LNCAP (cell line): ENCODE data around the gene PDGFA.

Experiments
- TF ChIP-seq, protein P1 (sequence below): fragments of 450-650 bp; IDR thresholded peaks from 2 replicates; pipeline ENCODE4 v1.5.1; 2017; ENCODE audit warnings: mild to moderate bottlenecking

The PDGFA gene

DNA sequence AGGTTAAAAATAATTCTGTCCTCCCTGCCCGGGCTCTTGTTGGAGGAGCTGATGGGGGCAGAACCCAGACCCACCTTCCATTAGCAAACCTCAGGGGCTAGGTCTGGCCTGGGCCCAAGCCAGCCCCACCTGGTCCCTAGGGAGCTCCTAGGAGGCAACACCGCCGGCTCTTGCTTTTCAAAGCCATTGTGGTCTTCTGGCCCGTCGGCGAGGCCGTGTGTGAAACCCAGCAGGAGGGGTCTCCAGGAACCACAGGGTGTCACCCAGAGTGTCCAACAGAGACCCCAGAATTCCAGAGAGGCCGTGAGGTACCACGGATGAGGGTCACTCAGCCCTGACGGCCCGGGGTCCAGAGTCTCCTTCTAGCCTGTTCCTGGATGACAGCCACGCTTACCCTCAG is 16.6 kb upstream of the PDGFA start:
- TF ChIP-seq, protein P1, sequence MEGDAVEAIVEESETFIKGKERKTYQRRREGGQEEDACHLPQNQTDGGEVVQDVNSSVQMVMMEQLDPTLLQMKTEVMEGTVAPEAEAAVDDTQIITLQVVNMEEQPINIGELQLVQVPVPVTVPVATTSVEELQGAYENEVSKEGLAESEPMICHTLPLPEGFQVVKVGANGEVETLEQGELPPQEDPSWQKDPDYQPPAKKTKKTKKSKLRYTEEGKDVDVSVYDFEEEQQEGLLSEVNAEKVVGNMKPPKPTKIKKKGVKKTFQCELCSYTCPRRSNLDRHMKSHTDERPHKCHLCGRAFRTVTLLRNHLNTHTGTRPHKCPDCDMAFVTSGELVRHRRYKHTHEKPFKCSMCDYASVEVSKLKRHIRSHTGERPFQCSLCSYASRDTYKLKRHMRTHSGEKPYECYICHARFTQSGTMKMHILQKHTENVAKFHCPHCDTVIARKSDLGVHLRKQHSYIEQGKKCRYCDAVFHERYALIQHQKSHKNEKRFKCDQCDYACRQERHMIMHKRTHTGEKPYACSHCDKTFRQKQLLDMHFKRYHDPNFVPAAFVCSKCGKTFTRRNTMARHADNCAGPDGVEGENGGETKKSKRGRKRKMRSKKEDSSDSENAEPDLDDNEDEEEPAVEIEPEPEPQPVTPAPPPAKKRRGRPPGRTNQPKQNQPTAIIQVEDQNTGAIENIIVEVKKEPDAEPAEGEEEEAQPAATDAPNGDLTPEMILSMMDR, result no peak

DNA sequence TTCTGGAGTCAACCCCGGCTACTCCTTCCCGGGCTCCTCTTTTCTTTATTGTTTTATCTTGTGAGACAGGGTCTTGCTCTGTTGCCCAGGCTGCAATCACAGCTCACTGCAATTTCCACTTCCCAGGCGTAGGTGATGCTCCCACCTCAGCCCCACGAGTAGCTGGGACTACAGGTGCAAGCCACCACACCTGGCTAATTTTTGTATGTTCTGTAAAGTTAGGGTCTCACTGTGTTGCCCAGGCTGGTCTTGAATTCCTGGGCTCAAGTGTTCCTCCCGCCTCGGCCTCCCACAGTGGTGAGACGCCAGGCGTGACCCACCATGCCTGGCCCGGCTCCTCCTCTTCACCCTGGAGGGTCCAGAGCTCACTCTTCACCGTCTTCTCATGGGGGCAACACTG is 15.3 kb upstream of the PDGFA start:
- TF ChIP-seq, protein P1, result no peak

DNA sequence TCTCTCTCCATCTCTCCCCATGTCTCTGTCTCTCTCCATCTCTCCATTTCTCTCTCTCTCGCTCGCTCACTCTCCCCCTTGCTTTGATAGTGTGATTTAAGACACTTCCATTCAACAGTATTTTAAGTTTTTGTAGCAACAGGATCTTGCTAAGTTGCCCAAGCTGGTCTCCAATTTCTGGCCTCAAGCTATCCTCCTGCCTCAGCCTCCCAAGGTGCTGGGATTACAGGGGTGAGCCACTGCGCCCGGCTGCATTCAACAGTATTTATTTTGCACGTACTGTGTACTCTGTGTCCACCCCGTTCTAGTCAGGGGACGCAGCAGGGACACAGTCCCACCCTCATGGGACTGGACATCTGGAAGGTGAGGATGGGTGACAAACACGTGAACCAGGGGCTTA is 14.4 kb upstream of the PDGFA start:
- TF ChIP-seq, protein P1, result no peak

DNA sequence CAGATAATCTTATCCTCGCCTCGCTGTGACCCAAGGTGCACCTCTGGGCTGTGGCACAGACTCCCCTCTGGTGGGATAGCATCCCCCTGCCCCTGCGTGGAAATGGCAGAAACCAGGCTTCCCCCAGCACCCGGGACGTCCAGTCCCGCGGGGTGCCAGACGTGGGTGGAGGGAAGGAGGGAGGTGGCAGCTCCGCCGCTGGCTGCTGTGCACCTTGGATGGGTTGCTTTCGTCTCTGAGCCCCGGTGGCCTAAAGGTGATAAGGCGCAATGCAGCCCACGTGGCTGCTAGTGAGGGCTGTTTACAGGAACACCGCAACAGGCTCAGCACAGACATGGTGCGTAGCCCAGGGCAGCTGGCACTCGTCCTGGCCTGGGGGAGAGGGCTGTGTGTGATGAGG is 13.6 kb upstream of the PDGFA start:
- TF ChIP-seq, protein P1, result no peak

DNA sequence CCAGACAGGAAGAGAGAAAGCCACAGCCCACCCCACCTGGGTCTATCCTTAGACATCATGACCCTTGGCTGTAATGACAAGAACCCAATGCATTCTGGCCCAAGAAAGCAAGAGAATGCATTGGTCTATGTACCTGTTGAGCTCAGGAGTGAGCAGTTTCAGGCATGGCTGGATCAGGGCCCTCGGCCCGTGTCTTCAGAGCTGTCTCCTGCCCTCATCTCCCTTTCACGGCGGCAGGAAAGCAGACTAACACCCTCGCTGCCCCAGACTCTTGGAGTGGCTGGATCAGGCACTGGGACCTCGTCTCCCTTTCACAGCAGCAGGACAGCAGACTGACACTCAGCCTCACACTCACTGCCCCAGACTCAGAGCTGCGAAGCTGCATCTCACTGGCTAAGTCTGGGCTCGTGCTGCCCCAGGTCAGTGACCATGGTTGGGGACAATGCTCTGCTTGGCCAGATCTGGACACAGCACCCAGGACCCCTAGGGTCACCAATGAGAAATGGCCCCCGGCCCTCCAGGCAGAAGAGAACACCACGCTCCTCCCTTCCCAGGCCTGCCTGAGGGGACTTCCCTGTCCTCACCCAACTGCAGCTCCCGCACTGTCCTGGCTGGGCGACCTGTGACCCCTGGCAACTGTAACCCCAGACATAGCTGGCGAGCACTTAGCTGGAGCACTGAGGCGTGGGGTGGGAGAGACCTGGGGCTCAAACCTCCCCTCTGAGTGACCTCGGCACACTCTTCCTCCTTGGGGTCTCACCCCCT is 12.9 kb upstream of the PDGFA start:
- TF ChIP-seq, protein P1, result no peak

DNA sequence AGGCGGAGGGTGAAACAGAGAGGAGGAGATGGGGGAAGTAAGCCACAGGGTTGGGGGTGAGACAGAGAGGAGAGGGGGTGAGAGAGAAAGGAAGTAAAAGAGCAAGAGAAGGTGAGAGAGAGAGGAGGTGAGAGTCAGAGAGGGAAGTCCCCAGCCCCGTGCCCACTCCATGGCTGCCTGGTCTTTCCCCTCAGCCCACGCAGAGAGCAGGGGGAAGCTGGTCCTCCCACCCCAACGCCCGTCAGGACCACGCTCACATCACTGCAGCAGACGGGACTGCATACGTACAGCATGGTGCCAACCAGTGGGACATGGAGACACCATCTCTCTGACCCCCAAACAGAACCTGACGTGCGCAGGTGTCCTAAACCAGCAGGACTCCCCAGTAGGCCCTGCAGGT is 12.1 kb upstream of the PDGFA start:
- TF ChIP-seq, protein P1, result no peak

DNA sequence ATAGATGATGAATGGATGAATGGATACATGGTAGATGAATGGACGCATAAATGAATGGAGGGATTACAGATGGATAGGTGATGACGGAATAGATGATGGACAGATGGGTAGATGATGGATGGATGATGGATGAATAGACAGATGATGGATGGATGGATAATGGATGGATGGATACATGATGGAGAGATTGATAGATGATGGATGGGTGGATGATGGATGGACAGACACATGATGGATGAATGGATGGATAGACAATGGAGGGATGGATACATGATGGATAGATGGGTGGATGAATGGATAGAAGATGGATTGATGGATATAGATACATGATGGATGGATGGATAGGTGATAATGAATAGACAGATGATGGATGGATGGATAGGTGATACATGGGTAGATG is 8.8 kb upstream of the PDGFA start:
- TF ChIP-seq, protein P1, result no peak

DNA sequence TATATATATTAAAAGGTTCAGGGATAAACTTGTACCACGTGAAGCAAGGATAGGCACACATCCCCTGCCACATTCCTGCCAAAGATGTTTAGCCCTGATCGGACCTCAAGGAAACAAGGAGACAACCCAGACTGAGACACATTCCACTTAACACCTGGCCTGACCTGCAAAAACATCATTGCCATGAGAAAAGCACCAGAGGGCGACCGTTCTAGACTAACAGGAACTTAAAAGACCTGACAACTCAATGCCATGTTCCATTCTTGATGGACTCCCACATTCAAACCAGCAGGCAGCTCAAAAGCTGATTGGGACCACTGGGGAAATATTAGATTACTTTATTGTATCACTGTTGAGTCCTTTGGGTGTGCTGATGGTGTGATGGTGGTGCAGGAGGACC is 8.1 kb upstream of the PDGFA start:
- TF ChIP-seq, protein P1, result no peak
